D721Med (cell line): Measurements from ENCODE around the gene NKIRAS1.

ENCODE experiments used
- DNase-seq: peaks from one replicate; pipeline ENCODE4 v3.0.0; 2011; ENCODE audit warnings: low spot score; ENCODE audit not compliant: insufficient read length
- FAIRE-seq: peaks from 2 replicates; lab custom pipeline; 2011; peaks lifted over from hg19 to GRCh38; lab: Jason Lieb, UNC
- TF ChIP-seq, protein P1 (sequence below): IDR thresholded peaks from 2 replicates; pipeline ENCODE4 v1.5.1; 2012; ENCODE audit warnings: mild to moderate bottlenecking, control low read depth; ENCODE audit not compliant: insufficient read depth; ENCODE audit errors: missing control alignments

Gene NKIRAS1

DNA sequence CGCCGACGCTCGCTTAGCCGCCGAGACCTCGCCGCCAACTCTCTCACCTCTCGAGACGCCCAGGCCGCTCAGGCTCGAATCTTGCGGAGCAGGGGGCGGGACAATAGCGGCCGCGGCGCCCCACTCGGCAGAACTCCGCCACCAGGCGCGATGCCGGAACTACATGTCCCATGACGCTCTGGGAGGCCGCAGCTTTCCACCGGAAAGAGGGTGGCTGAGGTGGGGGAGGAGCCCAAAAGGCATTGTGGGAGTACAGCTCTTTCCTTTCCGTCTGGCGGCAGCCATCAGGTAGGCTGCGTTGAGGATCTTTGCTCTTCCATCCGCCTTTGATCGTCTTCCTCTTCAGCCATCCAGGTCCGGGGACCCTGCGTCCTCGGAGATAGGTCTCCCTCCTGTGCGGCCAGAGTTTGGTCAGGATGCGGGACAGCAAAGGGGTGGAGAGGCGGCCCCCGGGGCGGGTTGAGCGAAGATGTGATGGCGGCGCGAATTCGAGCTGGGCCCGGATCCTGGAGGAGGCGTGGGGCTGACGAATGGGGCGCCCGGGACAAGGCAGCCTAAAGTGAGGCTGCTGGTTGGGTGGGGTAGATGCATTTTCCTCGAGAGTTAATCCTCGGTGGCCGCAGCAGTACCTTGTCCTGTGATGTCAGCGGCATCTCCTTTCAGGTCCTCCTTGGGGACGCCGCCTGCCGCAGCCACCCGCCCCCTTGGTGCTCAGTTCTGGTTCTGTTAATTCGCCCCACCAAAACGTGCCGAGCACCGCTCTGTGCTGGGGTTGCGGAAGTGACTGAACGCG, at the start of gene NKIRAS1, which contains the start of gene RPL15:
TSS of gene NKIRAS1 (minus strand) at position 105 of the 793 bp plus-strand sequence. CDS start 6,086 bp downstream, outside the sequence.
TSS of gene RPL15 (plus strand) at position 247 of the 793 bp plus-strand sequence. CDS start 728 bp downstream, outside the sequence.
- DNase-seq (peak; percentile 81), FAIRE-seq (no peak)
- TF ChIP-seq, protein P1, sequence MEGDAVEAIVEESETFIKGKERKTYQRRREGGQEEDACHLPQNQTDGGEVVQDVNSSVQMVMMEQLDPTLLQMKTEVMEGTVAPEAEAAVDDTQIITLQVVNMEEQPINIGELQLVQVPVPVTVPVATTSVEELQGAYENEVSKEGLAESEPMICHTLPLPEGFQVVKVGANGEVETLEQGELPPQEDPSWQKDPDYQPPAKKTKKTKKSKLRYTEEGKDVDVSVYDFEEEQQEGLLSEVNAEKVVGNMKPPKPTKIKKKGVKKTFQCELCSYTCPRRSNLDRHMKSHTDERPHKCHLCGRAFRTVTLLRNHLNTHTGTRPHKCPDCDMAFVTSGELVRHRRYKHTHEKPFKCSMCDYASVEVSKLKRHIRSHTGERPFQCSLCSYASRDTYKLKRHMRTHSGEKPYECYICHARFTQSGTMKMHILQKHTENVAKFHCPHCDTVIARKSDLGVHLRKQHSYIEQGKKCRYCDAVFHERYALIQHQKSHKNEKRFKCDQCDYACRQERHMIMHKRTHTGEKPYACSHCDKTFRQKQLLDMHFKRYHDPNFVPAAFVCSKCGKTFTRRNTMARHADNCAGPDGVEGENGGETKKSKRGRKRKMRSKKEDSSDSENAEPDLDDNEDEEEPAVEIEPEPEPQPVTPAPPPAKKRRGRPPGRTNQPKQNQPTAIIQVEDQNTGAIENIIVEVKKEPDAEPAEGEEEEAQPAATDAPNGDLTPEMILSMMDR: no peak

DNA sequence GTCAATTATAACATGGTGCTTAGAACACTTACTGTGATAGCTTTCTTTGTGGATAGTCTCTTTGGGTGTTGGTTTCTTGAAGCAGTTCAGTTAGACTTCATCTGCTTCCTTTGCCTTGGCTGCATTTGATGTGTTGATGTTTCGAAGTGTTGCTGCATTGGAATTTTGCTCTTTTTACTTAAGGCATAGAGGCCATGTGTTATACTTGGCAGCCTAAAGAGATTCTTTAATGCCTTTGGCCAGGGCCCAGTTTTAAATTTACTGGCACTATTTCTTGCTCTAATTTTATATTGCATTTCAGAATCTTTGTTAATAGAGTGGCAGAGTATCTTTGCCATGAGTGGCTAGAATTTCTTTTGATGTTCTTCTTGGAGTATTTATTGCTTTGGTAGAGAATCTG, 49.5 kb upstream of the NKIRAS1 start:
- no peak for DNase-seq
- TF ChIP-seq, protein P1: no peak
- no peak for FAIRE-seq

DNA sequence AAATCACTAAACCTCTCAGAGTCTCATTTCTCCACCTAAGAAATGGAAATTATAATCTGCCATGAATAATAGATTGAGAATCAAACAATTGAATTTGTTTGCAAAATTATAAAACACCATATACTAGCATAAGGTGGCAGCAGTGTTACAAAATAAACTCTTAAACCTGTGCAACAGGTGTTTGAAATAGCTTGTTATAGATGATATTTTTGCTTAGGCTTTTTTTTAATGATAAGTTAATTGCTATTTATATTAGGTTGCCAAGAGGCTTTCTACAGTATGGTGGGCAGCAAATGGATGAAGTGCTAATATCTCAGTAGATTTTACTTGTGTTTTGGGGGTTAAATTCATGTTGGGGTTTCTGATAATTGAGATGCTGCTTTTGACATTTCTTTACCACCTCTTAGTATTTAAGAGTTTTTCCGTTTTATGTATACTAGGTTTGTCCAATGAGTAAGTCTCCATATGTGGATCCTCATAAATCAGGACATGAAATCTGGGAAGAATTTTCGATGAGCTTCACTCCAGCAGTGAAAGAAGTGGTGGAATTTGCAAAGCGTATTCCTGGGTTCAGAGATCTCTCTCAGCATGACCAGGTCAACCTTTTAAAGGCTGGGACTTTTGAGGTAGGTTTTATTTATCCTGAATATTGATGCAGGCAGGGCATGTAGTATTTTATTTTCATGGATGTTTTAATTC, 47.9 kb upstream of the NKIRAS1 start:
- FAIRE-seq (no peak), DNase-seq (no peak)
- TF ChIP-seq, protein P1: no peak

DNA sequence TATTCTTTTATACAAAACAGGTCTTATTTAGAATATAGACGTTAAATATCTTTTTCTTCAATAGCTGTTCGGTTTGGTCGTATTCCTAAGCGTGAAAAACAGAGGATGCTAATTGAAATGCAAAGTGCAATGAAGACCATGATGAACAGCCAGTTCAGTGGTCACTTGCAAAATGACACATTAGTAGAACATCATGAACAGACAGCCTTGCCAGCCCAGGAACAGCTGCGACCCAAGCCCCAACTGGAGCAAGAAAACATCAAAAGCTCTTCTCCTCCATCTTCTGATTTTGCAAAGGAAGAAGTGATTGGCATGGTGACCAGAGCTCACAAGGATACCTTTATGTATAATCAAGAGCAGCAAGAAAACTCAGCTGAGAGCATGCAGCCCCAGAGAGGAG, 45.1 kb upstream of the NKIRAS1 start:
- DNase-seq: no peak
- no peak for FAIRE-seq
- TF ChIP-seq, protein P1: no peak

DNA sequence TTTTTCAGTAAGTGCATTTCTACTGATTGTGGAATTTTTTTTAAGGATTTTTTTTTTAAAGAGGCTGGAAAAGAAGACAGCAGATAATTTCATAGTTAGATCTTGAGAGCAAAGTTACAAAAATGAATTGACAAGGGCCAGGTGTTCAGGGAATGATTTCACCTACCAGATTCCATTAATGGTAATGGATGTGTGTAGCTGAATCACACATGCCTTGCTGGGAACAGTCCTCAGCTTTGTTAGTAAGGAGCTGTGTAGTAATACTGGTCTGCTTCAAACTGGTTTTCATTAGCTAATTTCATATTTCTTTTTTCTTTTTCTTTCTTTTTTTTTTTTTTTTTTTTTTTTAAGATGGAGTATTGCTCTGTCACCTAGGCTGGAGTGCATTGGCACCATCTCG, 44.3 kb upstream of the NKIRAS1 start:
- DNase-seq: no peak
- FAIRE-seq: no peak

DNA sequence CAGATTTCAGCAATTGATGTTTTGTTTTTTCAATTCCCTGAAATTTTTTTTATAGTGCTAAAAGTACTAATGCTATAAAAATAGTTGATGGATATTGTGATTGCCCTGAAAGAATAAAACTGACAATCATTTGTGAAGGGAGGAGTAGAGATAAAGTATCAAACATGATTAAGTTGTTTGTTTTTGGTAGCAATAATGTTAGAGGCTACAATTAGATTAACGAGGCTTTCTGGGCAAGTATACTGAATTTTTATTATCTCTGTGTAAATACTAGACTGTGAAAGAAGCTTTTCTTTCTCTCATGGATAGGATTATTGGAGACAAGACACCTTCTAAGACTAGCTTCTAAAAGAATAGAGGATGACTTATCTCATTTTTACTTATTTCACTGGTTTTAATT, 43.9 kb upstream of the NKIRAS1 start:
- no peak for FAIRE-seq
- no peak for DNase-seq
- TF ChIP-seq, protein P1: no peak

More for the DNA sequence above, 44.3 kb upstream of the NKIRAS1 start:
- TF ChIP-seq, protein P1: no peak
